Measurements from ENCODE around the gene VIPR1.

Gene VIPR1

DNA sequence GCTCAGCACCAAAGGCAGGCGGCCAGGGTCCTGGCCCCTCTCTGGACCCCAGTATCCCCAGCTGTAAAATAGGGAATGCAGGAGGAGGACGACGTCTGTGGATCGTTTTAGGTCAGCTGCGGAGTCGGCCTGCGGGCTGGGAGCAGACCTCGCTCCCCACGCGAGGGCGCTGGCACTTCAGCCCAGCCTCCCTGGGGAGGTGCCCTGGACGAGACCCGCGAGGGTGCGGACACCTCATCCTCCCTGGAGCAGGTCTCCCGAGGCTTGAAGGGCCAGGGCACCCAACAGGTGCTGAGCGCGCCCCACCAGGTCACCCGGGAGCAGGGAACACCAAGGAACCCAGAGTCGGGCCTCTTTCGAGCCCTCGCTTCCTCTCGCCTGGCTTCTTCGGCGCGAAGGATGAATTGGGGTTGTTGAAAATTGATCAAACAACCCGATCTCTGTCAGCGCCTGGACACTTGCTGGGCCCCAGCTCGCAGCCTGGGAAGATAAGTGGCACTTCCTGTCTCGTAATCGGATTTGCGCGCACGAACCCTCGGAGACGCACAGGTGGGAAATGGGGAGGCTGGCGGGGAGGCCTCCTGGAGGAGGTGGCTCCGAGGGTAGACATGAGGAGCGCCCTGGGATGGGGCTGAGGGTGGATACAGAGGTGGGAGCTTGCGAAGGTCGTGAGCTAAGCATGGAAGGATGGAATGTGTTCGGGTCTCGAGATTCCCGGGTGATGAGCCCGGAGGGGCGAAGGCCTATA is 588 bp upstream of the VIPR1 start:
- Histone ChIP-seq H3K23ac (ENCODE audit: low read length in 2 of 2) (peak overlapping the region in 1 of 2 experiments; percentile 41), H3K27me3 (ENCODE audit: control insufficient read depth in 1 of 2, insufficient read depth in 1 of 2, low read length in 2 of 2) (peaks cover 35 to 81% of the 10 kb centered on the region in 2 experiments), H3K18ac (ENCODE audit: low read depth in 1 of 2, low read length in 2 of 2) (no peak overlapping the region), H2AK5ac (ENCODE audit: low read length, severe bottlenecking) (no peak overlapping the region), H3K14ac (ENCODE audit: low read length in 2 of 2) (no peak overlapping the region), H2BK120ac (ENCODE audit: low read depth, low read length) (no peak overlapping the region), H2BK15ac (ENCODE audit: low read depth, poor library complexity, severe bottlenecking) (no peak overlapping the region), H3K4me2 (ENCODE audit: low read length, poor library complexity, severe bottlenecking) (peak overlapping the region; percentile 77), H3K27ac (ENCODE audit: low read length, poor library complexity, severe bottlenecking) (no peak overlapping the region), H3K4me3 (ENCODE audit: insufficient read depth in 1 of 2, low read depth in 1 of 2, low read length in 2 of 2) (peak overlapping the region; percentile 27 to 39), H2BK5ac (ENCODE audit: low read depth, low read length, poor library complexity, severe bottlenecking) (no peak overlapping the region), H2BK12ac (ENCODE audit: low read length in 2 of 2) (peak overlapping the region in 1 of 2 experiments; percentile 17), H3K36me3 (ENCODE audit: control insufficient read depth in 1 of 2, insufficient read depth in 2 of 2, low read depth in 1 of 2, low read length in 2 of 2) (no peaks in the 10 kb centered on the region), H3K4me1 (ENCODE audit: control insufficient read depth, insufficient read depth, low read depth, low read length) (peaks cover 22% of the 10 kb centered on the region), H3K4ac (ENCODE audit: low read depth in 1 of 2, low read length in 2 of 2) (no peak overlapping the region), H3K9ac (ENCODE audit: low read length) (no peak overlapping the region), H3K9me3 (ENCODE audit: control insufficient read depth, low read length) (peaks cover 4% of the 10 kb centered on the region), H3K79me1 (replicated peaks; ENCODE audit: low read length, poor library complexity, severe bottlenecking) (no peaks in the 10 kb centered on the region), H4K8ac (ENCODE audit: low read length) (no peak overlapping the region), H4K91ac (ENCODE audit: low read length) (no peak overlapping the region), H2AFZ (ENCODE audit: low read depth, low read length) (no peak overlapping the region)
- WGBS, result under 1% methylated on average over 41 of the region's 46 CpGs
- peak; percentile 55 for DNase-seq

DNA sequence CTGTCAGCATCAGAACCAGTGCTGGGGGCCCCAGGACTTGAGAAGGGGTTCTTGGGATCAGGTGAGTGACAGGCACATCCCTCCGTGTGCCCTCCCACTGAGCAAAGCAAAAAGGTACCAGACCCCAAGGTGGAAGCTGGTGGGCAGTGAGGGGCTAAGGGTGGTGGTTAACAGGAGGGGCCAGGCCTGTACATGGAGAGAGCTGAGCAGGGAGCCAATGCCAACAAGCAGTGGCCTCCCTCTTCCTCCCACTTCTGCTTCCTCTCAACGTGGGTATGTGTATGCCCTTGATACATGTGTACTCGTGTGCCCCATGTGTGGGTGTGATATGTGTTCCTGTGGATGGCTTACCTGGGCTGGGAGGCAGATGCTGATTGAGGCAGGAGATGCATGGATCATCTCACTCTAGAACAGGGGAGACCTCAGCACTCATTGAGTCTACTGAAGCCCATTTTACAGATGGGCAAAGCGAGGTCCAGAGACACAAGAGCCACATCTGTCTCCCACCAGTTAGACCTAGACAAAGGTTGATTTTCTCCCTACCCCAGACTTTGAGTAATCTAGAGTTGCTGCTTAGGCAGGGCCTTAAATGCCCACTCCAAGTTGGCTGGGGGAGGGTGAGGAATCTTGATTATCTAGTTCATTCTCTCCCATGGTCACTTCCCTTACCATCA is 945 bp downstream of the VIPR1 start:
- Histone ChIP-seq H3K4me3 (ENCODE audit: insufficient read depth in 1 of 2, low read depth in 1 of 2, low read length in 2 of 2) (no peak overlapping the region), H2AFZ (ENCODE audit: low read depth, low read length) (no peak overlapping the region), H2BK12ac (ENCODE audit: low read length in 2 of 2) (no peak overlapping the region), H3K14ac (ENCODE audit: low read length in 2 of 2) (peak overlapping the region in 1 of 2 experiments; percentile 56), H4K8ac (ENCODE audit: low read length) (peak overlapping the region; percentile 3), H3K36me3 (ENCODE audit: control insufficient read depth in 1 of 2, insufficient read depth in 2 of 2, low read depth in 1 of 2, low read length in 2 of 2) (no peaks in the 10 kb centered on the region), H3K4me1 (ENCODE audit: control insufficient read depth, insufficient read depth, low read depth, low read length) (peaks cover 18% of the 10 kb centered on the region), H3K27me3 (ENCODE audit: control insufficient read depth in 1 of 2, insufficient read depth in 1 of 2, low read length in 2 of 2) (peaks cover 48 to 81% of the 10 kb centered on the region in 2 experiments), H3K4me2 (ENCODE audit: low read length, poor library complexity, severe bottlenecking) (no peak overlapping the region), H4K91ac (ENCODE audit: low read length) (no peak overlapping the region), H3K4ac (ENCODE audit: low read depth in 1 of 2, low read length in 2 of 2) (no peak overlapping the region), H3K27ac (ENCODE audit: low read length, poor library complexity, severe bottlenecking) (no peak overlapping the region), H2BK15ac (ENCODE audit: low read depth, poor library complexity, severe bottlenecking) (no peak overlapping the region), H2BK120ac (ENCODE audit: low read depth, low read length) (no peak overlapping the region), H3K9ac (ENCODE audit: low read length) (no peak overlapping the region), H2BK5ac (ENCODE audit: low read depth, low read length, poor library complexity, severe bottlenecking) (no peak overlapping the region), H3K79me1 (replicated peaks; ENCODE audit: low read length, poor library complexity, severe bottlenecking) (no peaks in the 10 kb centered on the region), H3K23ac (ENCODE audit: low read length in 2 of 2) (peak overlapping the region in 1 of 2 experiments; percentile 57), H3K9me3 (ENCODE audit: control insufficient read depth, low read length) (peaks cover 4% of the 10 kb centered on the region), H2AK5ac (ENCODE audit: low read length, severe bottlenecking) (no peak overlapping the region), H3K18ac (ENCODE audit: low read depth in 1 of 2, low read length in 2 of 2) (no peak overlapping the region)
- no peak for DNase-seq
- WGBS, result 72% methylated on average over 2 of the region's 4 CpGs

DNA sequence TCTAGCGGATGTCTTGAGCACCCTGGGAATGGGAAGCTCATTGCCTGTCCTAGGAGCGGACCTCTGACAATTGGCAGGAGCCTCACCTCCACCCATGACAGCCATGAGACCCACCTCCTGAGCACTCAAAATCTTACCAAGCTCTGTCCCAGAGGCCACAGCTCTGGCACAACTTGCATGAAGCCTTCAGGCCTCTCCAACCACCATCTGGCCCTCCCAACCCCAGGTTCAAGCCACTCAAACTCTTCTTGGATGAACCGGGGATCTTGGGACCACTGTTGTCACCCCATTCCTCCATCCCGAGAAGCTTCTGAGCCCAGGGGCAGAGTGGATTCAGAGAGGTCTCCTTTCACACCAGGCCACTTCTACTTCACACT is 1.5 kb downstream of the VIPR1 start:
- Histone ChIP-seq H2BK15ac (ENCODE audit: low read depth, poor library complexity, severe bottlenecking) (no peak overlapping the region), H3K9me3 (ENCODE audit: control insufficient read depth, low read length) (peaks cover 4% of the 10 kb centered on the region), H3K18ac (ENCODE audit: low read depth in 1 of 2, low read length in 2 of 2) (no peak overlapping the region), H3K4me1 (ENCODE audit: control insufficient read depth, insufficient read depth, low read depth, low read length) (peaks cover 18% of the 10 kb centered on the region), H4K8ac (ENCODE audit: low read length) (no peak overlapping the region), H2BK5ac (ENCODE audit: low read depth, low read length, poor library complexity, severe bottlenecking) (no peak overlapping the region), H3K9ac (ENCODE audit: low read length) (no peak overlapping the region), H2AK5ac (ENCODE audit: low read length, severe bottlenecking) (no peak overlapping the region), H3K4ac (ENCODE audit: low read depth in 1 of 2, low read length in 2 of 2) (no peak overlapping the region), H3K4me2 (ENCODE audit: low read length, poor library complexity, severe bottlenecking) (no peak overlapping the region), H2AFZ (ENCODE audit: low read depth, low read length) (no peak overlapping the region), H3K36me3 (ENCODE audit: control insufficient read depth in 1 of 2, insufficient read depth in 2 of 2, low read depth in 1 of 2, low read length in 2 of 2) (no peaks in the 10 kb centered on the region), H3K14ac (ENCODE audit: low read length in 2 of 2) (no peak overlapping the region), H3K27ac (ENCODE audit: low read length, poor library complexity, severe bottlenecking) (no peak overlapping the region), H4K91ac (ENCODE audit: low read length) (no peak overlapping the region), H3K4me3 (ENCODE audit: insufficient read depth in 1 of 2, low read depth in 1 of 2, low read length in 2 of 2) (no peak overlapping the region), H2BK12ac (ENCODE audit: low read length in 2 of 2) (no peak overlapping the region), H2BK120ac (ENCODE audit: low read depth, low read length) (no peak overlapping the region), H3K27me3 (ENCODE audit: control insufficient read depth in 1 of 2, insufficient read depth in 1 of 2, low read length in 2 of 2) (peaks cover 53 to 81% of the 10 kb centered on the region in 2 experiments), H3K79me1 (replicated peaks; ENCODE audit: low read length, poor library complexity, severe bottlenecking) (no peaks in the 10 kb centered on the region), H3K23ac (ENCODE audit: low read length in 2 of 2) (no peak overlapping the region)
- DNase-seq, result no peak
- WGBS, result over 99% methylated on average over 4 of the region's 4 CpGs

DNA sequence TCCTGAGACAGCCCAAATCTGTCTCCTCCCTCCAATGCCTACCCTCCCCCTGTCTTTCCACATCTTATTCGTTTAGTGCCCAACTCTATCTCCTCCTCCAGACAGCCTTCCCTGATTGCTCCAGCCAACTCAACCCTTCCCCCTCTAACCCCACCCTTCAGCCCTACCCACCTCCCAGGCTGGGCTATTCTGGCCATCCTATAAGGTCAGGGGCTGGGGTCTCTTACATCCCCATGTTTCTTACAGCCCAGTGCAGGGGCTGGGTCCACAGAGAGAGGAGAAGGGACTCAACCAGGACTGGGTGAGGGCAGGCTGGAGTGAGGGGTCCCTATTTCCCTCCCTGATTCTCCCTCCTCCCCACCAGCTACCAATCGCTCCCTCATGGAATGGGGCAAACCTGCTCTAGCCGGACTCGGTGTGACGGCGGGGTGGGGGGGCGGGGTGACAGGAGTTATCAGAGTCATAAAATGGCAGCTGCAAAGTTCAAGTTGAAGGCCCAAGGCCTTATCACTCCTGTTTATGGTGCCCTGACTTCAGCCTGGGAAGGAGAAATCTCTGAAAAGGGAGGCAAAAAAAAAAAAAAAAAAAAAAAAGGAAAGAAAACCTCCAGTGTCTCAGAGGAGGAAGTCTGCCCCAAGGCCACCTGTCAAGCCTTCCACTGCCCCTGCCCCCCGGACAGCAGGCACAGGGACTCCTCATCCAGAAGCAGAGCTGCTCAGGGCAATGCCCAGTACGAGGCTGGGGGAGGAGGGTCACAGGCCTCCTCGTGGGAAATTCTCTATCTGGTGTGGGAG is 2.1 kb downstream of the VIPR1 start:
- no peak overlapping the region for H3K27ac ChIP-seq (ENCODE audit: low read length, poor library complexity, severe bottlenecking)

More for the DNA sequence above, 2.1 kb downstream of the VIPR1 start:
- WGBS, result 80% methylated on average over 10 of the region's 10 CpGs
- Histone ChIP-seq H3K4me2 (ENCODE audit: low read length, poor library complexity, severe bottlenecking) (no peak overlapping the region), H3K14ac (ENCODE audit: low read length in 2 of 2) (no peak overlapping the region), H3K36me3 (ENCODE audit: control insufficient read depth in 1 of 2, insufficient read depth in 2 of 2, low read depth in 1 of 2, low read length in 2 of 2) (no peaks in the 10 kb centered on the region), H2BK12ac (ENCODE audit: low read length in 2 of 2) (no peak overlapping the region), H2BK15ac (ENCODE audit: low read depth, poor library complexity, severe bottlenecking) (no peak overlapping the region), H4K8ac (ENCODE audit: low read length) (no peak overlapping the region), H3K18ac (ENCODE audit: low read depth in 1 of 2, low read length in 2 of 2) (no peak overlapping the region), H3K79me1 (replicated peaks; ENCODE audit: low read length, poor library complexity, severe bottlenecking) (no peaks in the 10 kb centered on the region), H4K91ac (ENCODE audit: low read length) (no peak overlapping the region), H3K27me3 (ENCODE audit: control insufficient read depth in 1 of 2, insufficient read depth in 1 of 2, low read length in 2 of 2) (peaks cover 59 to 81% of the 10 kb centered on the region in 2 experiments), H3K9ac (ENCODE audit: low read length) (no peak overlapping the region), H3K23ac (ENCODE audit: low read length in 2 of 2) (no peak overlapping the region), H2BK120ac (ENCODE audit: low read depth, low read length) (no peak overlapping the region), H3K4me1 (ENCODE audit: control insufficient read depth, insufficient read depth, low read depth, low read length) (peaks cover 18% of the 10 kb centered on the region), H3K4ac (ENCODE audit: low read depth in 1 of 2, low read length in 2 of 2) (no peak overlapping the region), H2AK5ac (ENCODE audit: low read length, severe bottlenecking) (no peak overlapping the region), H2BK5ac (ENCODE audit: low read depth, low read length, poor library complexity, severe bottlenecking) (no peak overlapping the region), H2AFZ (ENCODE audit: low read depth, low read length) (no peak overlapping the region), H3K4me3 (ENCODE audit: insufficient read depth in 1 of 2, low read depth in 1 of 2, low read length in 2 of 2) (no peak overlapping the region), H3K9me3 (ENCODE audit: control insufficient read depth, low read length) (no peaks in the 10 kb centered on the region)
- no peak for DNase-seq

All from mesenchymal stem cell (in vitro differentiated cells and primary cell).